Tracheal epithelial cell (primary cell): Measurements from ENCODE around the gene KY. TPM values are rescaled to one million over a fixed set of nuclear protein-coding genes. Genes with fewer than 3 reads are reported as not detected.

Experiments
- total RNA-seq: library from RNA; depleted of rRNA; stranded (reverse); fragments of >200 nt; gene quantifications from 2 replicates; pipeline ENCODE4 v1.2.1, GENCODE V29; 2014

KY gene
- not detected in 2 replicates for total RNA-seq

GRCh38 chr3:134650431-134651346 lies at the start of gene KY:
TSS of gene KY (minus strand) at chr3:134651022. CDS start at chr3:134650960, 62 bp downstream.

Other genes starting within 250 kb of the KY start
- gene ANAPC13, start 165.0 kb downstream of the KY start, total RNA-seq, result 52.6 and 59.8 TPM in 2 replicates
- 6.8 and 9.2 TPM in 2 replicates for gene CEP63, start 165.0 kb downstream of the KY start, total RNA-seq
- 0.96 TPM in 1 of 2 replicates, not detected in the other for gene EPHB1, start 144.2 kb upstream of the KY start, total RNA-seq